Stimulated activated CD8-positive, alpha-beta memory T cell treated with anti-CD3 and anti-CD28 coated beads, Interleukin-15, amount 100 ng/mL, for 48 hours (primary cell): ENCODE data around the gene IGF2BP1.

Experiments used
- DNase-seq, 2 donors: peaks; one replicate each; pipeline ENCODE4 v3.0.0-alpha.2; 2020; ENCODE audit warnings: low read depth in 2 of 2

The IGF2BP1 gene

DNA sequence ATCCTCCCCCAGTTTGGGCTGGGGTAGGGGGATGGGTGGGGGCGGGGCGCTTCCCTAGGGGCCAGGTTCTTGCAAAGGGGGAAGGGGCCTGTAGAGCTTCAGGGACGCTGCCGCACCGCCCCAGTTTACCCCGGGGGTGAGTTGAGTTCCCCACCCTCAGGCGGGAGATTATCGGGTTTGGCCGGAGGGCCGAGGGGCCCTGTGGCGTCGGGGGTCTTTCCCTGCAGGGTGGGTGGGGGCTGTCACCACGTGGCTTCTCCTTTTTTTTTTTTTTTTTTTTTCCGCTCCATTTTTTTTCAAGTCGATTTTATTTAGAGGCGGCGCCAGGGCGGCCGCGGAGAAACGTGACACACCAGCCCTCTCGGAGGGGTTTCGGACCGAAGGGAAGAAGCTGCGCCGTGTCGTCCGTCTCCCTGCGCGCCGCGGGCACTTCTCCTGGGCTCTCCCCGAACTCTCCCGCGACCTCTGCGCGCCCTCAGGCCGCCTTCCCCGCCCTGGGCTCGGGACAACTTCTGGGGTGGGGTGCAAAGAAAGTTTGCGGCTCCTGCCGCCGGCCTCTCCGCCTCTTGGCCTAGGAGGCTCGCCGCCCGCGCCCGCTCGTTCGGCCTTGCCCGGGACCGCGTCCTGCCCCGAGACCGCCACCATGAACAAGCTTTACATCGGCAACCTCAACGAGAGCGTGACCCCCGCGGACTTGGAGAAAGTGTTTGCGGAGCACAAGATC is at the start of gene IGF2BP1:
IGF2BP1 (plus strand) TSS at position 283 of the 724 bp plus-strand sequence; CDS start at position 644, 361 bp downstream.
- DNase-seq, result no peak

- DNase-seq, result no peak
These were observed 45.6 kb upstream of the IGF2BP1 start for GRCh38 chr17:48951572-48951971.

GRCh38 chr17:48952904-48953303 is 44.3 kb upstream of the IGF2BP1 start:
- DNase-seq, result no peak

DNA sequence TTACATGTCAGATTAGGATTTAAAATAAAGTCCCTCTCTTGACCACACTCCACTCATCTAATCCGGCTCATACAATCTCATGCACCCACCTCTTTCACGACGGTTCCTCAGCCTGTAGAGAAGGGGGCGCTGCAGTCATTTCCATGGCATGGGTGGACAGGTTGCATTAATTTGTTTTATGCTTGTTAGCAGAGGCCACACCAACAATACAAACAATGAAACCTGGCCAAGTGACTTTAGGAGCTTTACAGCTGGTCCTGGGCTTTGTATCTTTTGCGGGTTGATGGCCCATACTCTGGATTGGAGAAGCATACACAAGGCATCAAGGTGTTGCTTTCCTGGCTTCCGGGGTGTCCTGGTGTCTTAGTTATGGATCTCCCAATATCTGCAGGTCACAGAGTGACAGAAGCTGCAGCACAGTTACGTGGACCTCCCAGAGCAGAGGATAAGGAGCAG is 42.9 kb upstream of the IGF2BP1 start:
- no peak for DNase-seq

GRCh38 chr17:48960834-48961515 is 36.2 kb upstream of the IGF2BP1 start:
- no peak for DNase-seq

DNA sequence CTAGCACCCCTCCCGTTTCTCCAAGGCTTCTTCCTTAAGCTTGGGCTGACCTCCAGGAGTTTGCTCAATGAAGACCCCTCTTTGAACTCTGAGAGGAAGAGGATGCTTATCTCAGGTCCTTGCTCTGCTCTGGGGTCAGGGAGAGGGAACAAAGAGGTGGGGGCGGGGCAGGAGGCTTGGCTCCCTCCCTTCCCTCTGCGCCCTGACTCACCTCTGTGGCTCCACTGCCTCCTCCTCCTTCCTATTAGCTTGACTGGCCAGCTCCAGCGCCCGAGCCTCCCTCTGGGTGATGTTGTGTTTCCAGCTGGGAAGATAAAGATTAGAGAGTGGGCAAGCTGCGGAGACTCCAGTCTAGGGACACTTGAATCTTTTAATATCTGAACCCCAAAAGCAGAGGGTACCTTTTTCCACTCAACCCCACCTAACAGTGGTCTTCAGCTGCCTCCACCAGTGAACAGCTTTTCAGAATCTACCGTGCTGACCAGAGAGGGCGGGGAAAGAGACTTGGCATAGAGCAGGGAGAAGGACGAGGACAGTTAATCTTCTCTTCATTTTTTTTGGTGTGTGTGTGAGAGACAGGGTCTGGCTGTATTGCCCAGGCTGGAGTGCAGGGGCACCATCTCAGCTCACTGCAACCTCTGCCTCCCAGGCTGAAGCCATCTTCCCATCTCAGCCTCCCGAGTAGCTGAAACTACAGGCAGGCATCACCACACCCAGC is 35.5 kb upstream of the IGF2BP1 start:
- DNase-seq, result no peak

GRCh38 chr17:48970224-48970623 is 27.0 kb upstream of the IGF2BP1 start:
- no peak for DNase-seq

GRCh38 chr17:48970865-48971687 is 26.1 kb upstream of the IGF2BP1 start:
- DNase-seq, result no peak

GRCh38 chr17:48972749-48973097 is 24.5 kb upstream of the IGF2BP1 start:
- DNase-seq, result no peak

GRCh38 chr17:48973806-48974205 is 23.4 kb upstream of the IGF2BP1 start:
- no peak for DNase-seq

DNA sequence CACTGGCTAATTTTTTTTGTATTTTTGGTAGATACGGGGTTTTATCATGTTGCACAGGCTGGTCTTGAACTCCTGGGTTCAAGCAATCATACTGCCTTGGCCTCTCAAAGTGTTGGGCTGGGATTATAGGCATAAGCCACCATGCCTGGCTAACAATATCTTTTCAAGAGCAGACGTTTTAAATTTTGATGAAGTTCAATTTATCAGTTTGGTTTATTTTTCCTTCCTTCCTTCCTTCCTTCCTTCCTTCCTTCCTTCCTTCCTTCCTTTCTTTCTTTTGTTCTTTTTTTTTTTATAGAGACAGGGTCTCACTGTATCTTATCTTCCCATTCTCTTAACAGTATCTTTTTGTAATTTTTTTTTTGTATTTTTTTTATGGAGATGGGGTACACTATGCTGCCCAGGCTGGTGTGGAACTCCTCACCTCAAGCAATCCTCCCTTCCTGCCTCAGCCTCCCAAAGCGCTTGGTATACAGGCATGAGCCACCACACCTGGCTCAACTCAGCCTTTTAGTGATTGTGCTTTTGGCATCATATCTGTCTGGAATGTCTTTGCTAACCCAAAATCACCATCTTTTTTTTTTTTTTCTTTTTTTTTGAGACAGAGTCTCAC is 15.2 kb upstream of the IGF2BP1 start:
- no peak for DNase-seq

- DNase-seq, result no peak
These were observed 11.5 kb upstream of the IGF2BP1 start for GRCh38 chr17:48985436-48986245.

GRCh38 chr17:48989100-48989499 is 8.1 kb upstream of the IGF2BP1 start:
- no peak for DNase-seq

- no peak for DNase-seq
These were observed 6.3 kb upstream of the IGF2BP1 start for GRCh38 chr17:48990882-48991357.

DNA sequence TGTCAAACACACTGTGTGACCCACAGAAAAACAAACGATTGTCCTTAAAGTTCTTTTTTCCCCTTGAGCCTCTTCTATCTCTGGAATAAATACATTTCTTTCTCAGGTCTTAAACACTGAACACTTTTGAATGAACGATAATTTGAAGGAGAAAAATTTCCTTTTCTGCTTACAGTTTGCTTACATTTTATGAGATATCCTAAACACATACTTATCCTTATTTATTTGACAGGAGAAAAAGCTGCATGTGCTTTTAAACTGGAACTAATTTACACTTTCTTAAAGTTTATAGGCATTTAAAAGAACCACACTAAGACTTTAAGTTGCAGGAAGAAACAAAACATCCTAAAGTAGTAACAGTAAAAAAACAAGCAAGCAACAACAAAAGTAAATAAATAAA is 4.7 kb upstream of the IGF2BP1 start:
- no peak for DNase-seq

DNA sequence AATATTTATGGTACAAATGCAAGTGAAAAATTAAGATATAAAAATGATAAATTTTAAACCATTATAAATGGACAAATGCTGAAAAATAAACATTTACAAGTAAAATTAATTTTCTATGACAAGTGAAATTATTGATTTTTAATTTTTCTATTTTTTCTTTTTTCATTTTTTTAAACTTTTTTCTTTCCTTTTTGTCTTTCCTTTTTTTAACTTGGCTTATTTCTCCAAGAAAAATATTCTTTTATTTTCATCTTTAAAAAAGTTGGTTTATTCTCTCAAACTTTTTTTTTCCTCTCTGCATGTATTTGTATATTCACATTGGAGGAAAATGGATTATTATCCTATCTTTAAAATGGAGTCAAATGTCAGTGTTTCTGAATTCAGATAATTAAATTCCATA is 3.9 kb upstream of the IGF2BP1 start:
- no peak for DNase-seq

- DNase-seq, result no peak
These were observed 3.2 kb upstream of the IGF2BP1 start for GRCh38 chr17:48993951-48994350.

GRCh38 chr17:48994549-48995303 is 2.5 kb upstream of the IGF2BP1 start:
- DNase-seq, result no peak

- no peak for DNase-seq
These were observed 1.7 kb upstream of the IGF2BP1 start for GRCh38 chr17:48995304-48995973.
